GM06990 (cell line): Measurements from ENCODE around the gene RPL32.
"Not testable (repeated sequence)": the region's sequence is repeated elsewhere in the genome, so short reads cannot be mapped to it uniquely, and the experiment has no call there.

ENCODE experiments used
- DNase-seq: peaks from one replicate; pipeline ENCODE4 v3.0.0-alpha.2; 2011; ENCODE audit not compliant: insufficient read length; ENCODE audit errors: extremely low read depth
- H3K27me3 ChIP-seq: replicated peaks from 2 replicates; pipeline ENCODE4 v1.6.0; 2011; ENCODE audit warnings: low read length; ENCODE audit not compliant: control insufficient read depth, insufficient read depth
- H3K36me3 ChIP-seq: 2 replicates; pipeline ENCODE4 v1.5.1; 2011; ENCODE audit warnings: low read length; ENCODE audit not compliant: control insufficient read depth, insufficient read depth
- H3K4me3 ChIP-seq: replicated peaks from 2 replicates; pipeline ENCODE4 v1.5.1; 2011; ENCODE audit warnings: low read depth, mild to moderate bottlenecking, control low read depth, low read length
- TF ChIP-seq, protein P1 (sequence below): IDR thresholded peaks from 2 replicates; pipeline ENCODE4 v1.5.1; 2011; ENCODE audit warnings: low read length, control low read depth, mild to moderate bottlenecking, inconsistent platforms; ENCODE audit not compliant: insufficient read depth, poor library complexity, severe bottlenecking

The RPL32 gene

DNA sequence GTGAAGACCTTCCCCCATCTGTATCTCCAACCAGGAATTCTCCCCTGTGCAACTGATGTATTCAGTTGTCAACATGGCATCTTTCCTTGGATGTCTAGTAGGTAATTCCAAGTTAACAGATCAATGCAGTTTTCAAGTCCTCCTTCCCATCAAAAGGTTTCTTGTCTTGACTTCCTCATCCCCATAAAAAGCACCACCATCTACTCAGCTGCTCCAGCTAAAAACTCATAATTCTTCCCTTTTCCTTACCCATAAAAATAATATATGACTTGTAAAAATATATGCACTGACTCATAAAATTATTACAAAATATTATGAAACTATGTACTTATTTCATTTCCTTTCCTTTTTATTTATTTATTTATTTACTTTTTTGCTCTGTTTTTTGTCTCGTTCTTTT lies 49.9 kb downstream of the RPL32 start:
- Histone ChIP-seq H3K27me3 (peaks cover 2% of the 10 kb centered on the region), H3K4me3 (no peak overlapping the region), H3K36me3 (no peaks in the 10 kb centered on the region)
- TF ChIP-seq, protein P1, sequence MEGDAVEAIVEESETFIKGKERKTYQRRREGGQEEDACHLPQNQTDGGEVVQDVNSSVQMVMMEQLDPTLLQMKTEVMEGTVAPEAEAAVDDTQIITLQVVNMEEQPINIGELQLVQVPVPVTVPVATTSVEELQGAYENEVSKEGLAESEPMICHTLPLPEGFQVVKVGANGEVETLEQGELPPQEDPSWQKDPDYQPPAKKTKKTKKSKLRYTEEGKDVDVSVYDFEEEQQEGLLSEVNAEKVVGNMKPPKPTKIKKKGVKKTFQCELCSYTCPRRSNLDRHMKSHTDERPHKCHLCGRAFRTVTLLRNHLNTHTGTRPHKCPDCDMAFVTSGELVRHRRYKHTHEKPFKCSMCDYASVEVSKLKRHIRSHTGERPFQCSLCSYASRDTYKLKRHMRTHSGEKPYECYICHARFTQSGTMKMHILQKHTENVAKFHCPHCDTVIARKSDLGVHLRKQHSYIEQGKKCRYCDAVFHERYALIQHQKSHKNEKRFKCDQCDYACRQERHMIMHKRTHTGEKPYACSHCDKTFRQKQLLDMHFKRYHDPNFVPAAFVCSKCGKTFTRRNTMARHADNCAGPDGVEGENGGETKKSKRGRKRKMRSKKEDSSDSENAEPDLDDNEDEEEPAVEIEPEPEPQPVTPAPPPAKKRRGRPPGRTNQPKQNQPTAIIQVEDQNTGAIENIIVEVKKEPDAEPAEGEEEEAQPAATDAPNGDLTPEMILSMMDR, result no peak
- no peak for DNase-seq

DNA sequence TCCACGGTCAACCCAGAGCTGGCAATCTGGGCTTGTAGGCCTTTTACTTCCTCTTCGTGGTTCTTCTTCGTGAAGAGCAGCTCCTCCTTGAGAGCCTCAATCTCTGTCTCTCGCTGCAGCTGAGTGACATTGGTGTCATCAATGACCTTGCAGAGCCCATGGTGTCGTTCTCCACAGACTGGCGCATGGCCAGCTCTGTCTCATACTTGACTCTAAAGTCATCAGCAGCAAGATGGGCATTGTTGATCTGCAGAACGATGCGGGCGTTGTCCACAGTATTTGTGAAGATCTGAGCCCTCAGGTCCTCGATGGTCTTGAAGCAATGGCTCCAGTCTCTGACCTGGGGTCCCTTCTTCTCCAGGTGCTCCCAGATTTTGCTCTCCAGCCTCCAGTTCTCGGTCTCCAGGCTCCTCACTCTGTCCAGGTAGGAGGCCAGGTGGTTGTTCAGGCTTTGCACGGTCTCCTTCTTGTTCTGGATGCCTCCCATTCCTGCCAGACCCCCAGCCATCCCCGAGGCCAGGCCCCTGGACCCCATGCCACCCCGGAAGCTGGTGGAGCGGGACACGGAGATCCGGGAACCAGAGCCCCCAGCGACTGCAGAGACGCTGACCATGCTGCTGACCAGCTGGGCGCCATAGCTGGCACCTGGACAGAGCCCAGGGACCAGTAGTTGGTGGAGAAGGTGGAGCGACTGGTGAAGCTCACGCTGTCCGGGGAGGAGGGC lies 53.2 kb downstream of the RPL32 start:
- not testable (repeated sequence) for H3K4me3 ChIP-seq, DNase-seq, H3K36me3 ChIP-seq, H3K27me3 ChIP-seq

- not testable (repeated sequence) for DNase-seq, H3K4me3 ChIP-seq, H3K36me3 ChIP-seq, H3K27me3 ChIP-seq
- TF ChIP-seq, protein P1, result peak; percentile 57
Measured at GRCh38 chr3:12787346-12787745, 54.0 kb downstream of the RPL32 start.

GRCh38 chr3:12785096-12785495 lies 56.3 kb downstream of the RPL32 start:
- no peak overlapping the region for H3K4me3 ChIP-seq
- TF ChIP-seq, protein P1, result no peak
- H3K36me3 ChIP-seq, result no peaks in the 10 kb centered on the region
- DNase-seq, result no peak
- H3K27me3 ChIP-seq, result no peaks in the 10 kb centered on the region
